Measurements from ENCODE around the gene GPN2.
"Not testable (repeated sequence)": the region's sequence is repeated elsewhere in the genome, so short reads cannot be mapped to it uniquely, and the experiment has no call there.

The GPN2 gene

GRCh38 chr1:26879793-26880192, 10.3 kb downstream of the GPN2 start:
- no peak overlapping the region for H3K9ac ChIP-seq
- peaks cover 41% of the 10 kb centered on the region for H4K20me1 ChIP-seq
- H3K4me3 ChIP-seq, result no peak overlapping the region
- no peak overlapping the region for H3K27ac ChIP-seq
- no peak overlapping the region for H3K4me2 ChIP-seq
- H3K9me3 ChIP-seq, result no peaks in the 10 kb centered on the region
- H3K27me3 ChIP-seq, result no peaks in the 10 kb centered on the region
- no peaks in the 10 kb centered on the region for H3K4me1 ChIP-seq
- no peak for TF ChIP-seq Cebpa-rat (IDR thresholded peaks at IDR 0.05)
- H3K36me3 ChIP-seq, result peaks cover 96% of the 10 kb centered on the region

GRCh38 chr1:26877326-26877725, 12.8 kb downstream of the GPN2 start:
- H3K4me2 ChIP-seq, result no peak overlapping the region
- H3K4me3 ChIP-seq, result no peak overlapping the region
- no peak for TF ChIP-seq Cebpa-rat (IDR thresholded peaks at IDR 0.05)
- peaks cover 29% of the 10 kb centered on the region for H4K20me1 ChIP-seq
- H3K9me3 ChIP-seq, result no peaks in the 10 kb centered on the region
- peak overlapping the region; percentile 11; the same call in 1 of the 2 replicates for H3K9ac ChIP-seq
- no peaks in the 10 kb centered on the region for H3K4me1 ChIP-seq
- H3K36me3 ChIP-seq, result peaks cover 75% of the 10 kb centered on the region
- no peak overlapping the region for H3K27ac ChIP-seq
- H3K27me3 ChIP-seq, result no peaks in the 10 kb centered on the region

GRCh38 chr1:26874896-26875295, 15.2 kb downstream of the GPN2 start:
- no peaks in the 10 kb centered on the region for H3K27me3 ChIP-seq
- H3K4me3 ChIP-seq, result no peak overlapping the region
- H4K20me1 ChIP-seq, result peaks cover 18% of the 10 kb centered on the region
- H3K9ac ChIP-seq, result peak overlapping the region; percentile 52
- no peak for TF ChIP-seq Cebpa-rat (IDR thresholded peaks at IDR 0.05)
- no peak overlapping the region for H3K27ac ChIP-seq
- peaks cover 51% of the 10 kb centered on the region for H3K36me3 ChIP-seq
- no peaks in the 10 kb centered on the region for H3K9me3 ChIP-seq
- no peaks in the 10 kb centered on the region for H3K4me1 ChIP-seq
- H3K4me2 ChIP-seq, result no peak overlapping the region

GRCh38 chr1:26873097-26873496, 17.0 kb downstream of the GPN2 start:
- H3K27me3 ChIP-seq, H3K4me3 ChIP-seq, H4K20me1 ChIP-seq, H3K4me2 ChIP-seq, H3K4me1 ChIP-seq, H3K9me3 ChIP-seq, H3K9ac ChIP-seq, H3K27ac ChIP-seq: not testable (repeated sequence)
- H3K36me3 ChIP-seq, result peaks cover 33% of the 10 kb centered on the region

- Histone ChIP-seq H3K27ac (peak overlapping the region; percentile 87), H3K4me1 (peaks cover 23% of the 10 kb centered on the region), H3K4me3 (peak overlapping the region; percentile 80), H3K9me3 (no peaks in the 10 kb centered on the region), H3K4me2 (peak overlapping the region; percentile 99), H3K36me3 (no peaks in the 10 kb centered on the region), H4K20me1 (no peaks in the 10 kb centered on the region), H3K27me3 (no peaks in the 10 kb centered on the region), H3K9ac (peak overlapping the region; percentile 87)
- no peak for TF ChIP-seq Cebpa-rat (IDR thresholded peaks at IDR 0.05)
Observed at GRCh38 chr1:26864610-26865480, 25.2 kb downstream of the GPN2 start.

- Histone ChIP-seq H3K9me3 (no peaks in the 10 kb centered on the region), H3K4me2 (peak overlapping the region; percentile 99), H4K20me1 (no peaks in the 10 kb centered on the region), H3K4me3 (peak overlapping the region; percentile 80), H3K36me3 (no peaks in the 10 kb centered on the region), H3K27ac (no peak overlapping the region), H3K27me3 (no peaks in the 10 kb centered on the region), H3K4me1 (peaks cover 23% of the 10 kb centered on the region), H3K9ac (peak overlapping the region; percentile 78; the same call in 1 of the 2 replicates)
- no peak for TF ChIP-seq Cebpa-rat (IDR thresholded peaks at IDR 0.05)
Observed at GRCh38 chr1:26863685-26864077, 26.4 kb downstream of the GPN2 start.

- Histone ChIP-seq H3K4me2 (peak within 1 kb of the TSS; percentile 99), H3K9me3 (no peaks in the 10 kb centered on the region), H3K27me3 (no peaks in the 10 kb centered on the region), H3K36me3 (peaks cover 3% of the 10 kb centered on the region; the same call in 1 of the 2 replicates), H3K9ac (peak within 1 kb of the TSS; percentile 78; the same call in 1 of the 2 replicates), H3K4me1 (peaks cover 23% of the 10 kb centered on the region), H3K27ac (no peak within 1 kb of the TSS; the same call in 1 of the 2 replicates), H3K4me3 (peak within 1 kb of the TSS; percentile 80), H4K20me1 (no peaks in the 10 kb centered on the region)
- TF ChIP-seq Cebpa-rat (IDR thresholded peaks at IDR 0.05), result no peak
Observed at GRCh38 chr1:26862781-26863684, 27.1 kb downstream of the GPN2 start, which contains the start of gene SFN. Gene SFN (plus strand): TSS chr1:26863149. CDS start chr1:26863213, 64 bp downstream.

GRCh38 chr1:26861889-26862378, 28.1 kb downstream of the GPN2 start:
- H3K4me2 ChIP-seq, result no peak overlapping the region
- H3K27ac ChIP-seq, result no peak overlapping the region
- peaks cover 14% of the 10 kb centered on the region; the same call in 1 of the 2 replicates for H3K36me3 ChIP-seq
- peaks cover 23% of the 10 kb centered on the region for H3K4me1 ChIP-seq
- H3K4me3 ChIP-seq, result no peak overlapping the region
- H3K9ac ChIP-seq, result no peak overlapping the region
- no peak for TF ChIP-seq Cebpa-rat (IDR thresholded peaks at IDR 0.05)
- H3K9me3 ChIP-seq, result no peaks in the 10 kb centered on the region
- H4K20me1 ChIP-seq, result no peaks in the 10 kb centered on the region
- H3K27me3 ChIP-seq, result no peaks in the 10 kb centered on the region

- Histone ChIP-seq H3K4me1 (peaks cover 23% of the 10 kb centered on the region), H3K27ac (no peak overlapping the region), H3K9ac (peak overlapping the region; percentile 3; the same call in 1 of the 2 replicates), H3K27me3 (no peaks in the 10 kb centered on the region), H3K9me3 (no peaks in the 10 kb centered on the region), H3K4me2 (no peak overlapping the region), H3K36me3 (peaks cover 20% of the 10 kb centered on the region; the same call in 1 of the 2 replicates), H3K4me3 (no peak overlapping the region), H4K20me1 (no peaks in the 10 kb centered on the region)
- TF ChIP-seq Cebpa-rat (IDR thresholded peaks at IDR 0.05), result no peak
Observed at GRCh38 chr1:26861286-26861701, 28.8 kb downstream of the GPN2 start.

Measured in BLaER1 (cell line).